ENCODE data around the gene ETNK1. TPM values are rescaled to one million over a fixed set of nuclear protein-coding genes. Genes with fewer than 3 reads are reported as not detected.

ETNK1 gene
- total RNA-seq, 1 donor from 2014 or later: 23.3 TPM

DNA sequence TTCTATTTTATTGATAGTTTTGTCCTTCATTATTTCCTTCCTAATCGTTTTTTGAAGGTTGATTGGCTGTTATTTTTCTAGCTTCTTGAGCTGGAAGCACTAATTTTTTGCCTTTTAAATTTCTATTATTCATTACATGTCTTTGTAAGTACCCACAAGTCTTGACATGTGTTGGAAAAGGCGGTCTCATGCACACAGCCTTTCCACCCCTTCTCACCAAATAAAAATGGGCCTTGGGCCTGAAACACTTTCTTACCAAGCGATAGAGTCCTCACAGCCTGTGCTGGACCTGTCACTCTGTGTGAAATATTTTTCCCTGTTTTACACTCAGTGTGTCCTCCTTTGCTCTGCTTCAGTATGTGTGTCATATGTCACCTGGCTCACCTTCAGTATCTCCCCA lies 9.9 kb downstream of the ETNK1 start:
- TF ChIP-seq, protein P1, sequence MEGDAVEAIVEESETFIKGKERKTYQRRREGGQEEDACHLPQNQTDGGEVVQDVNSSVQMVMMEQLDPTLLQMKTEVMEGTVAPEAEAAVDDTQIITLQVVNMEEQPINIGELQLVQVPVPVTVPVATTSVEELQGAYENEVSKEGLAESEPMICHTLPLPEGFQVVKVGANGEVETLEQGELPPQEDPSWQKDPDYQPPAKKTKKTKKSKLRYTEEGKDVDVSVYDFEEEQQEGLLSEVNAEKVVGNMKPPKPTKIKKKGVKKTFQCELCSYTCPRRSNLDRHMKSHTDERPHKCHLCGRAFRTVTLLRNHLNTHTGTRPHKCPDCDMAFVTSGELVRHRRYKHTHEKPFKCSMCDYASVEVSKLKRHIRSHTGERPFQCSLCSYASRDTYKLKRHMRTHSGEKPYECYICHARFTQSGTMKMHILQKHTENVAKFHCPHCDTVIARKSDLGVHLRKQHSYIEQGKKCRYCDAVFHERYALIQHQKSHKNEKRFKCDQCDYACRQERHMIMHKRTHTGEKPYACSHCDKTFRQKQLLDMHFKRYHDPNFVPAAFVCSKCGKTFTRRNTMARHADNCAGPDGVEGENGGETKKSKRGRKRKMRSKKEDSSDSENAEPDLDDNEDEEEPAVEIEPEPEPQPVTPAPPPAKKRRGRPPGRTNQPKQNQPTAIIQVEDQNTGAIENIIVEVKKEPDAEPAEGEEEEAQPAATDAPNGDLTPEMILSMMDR (IDR thresholded peaks at IDR 0.05): no peak
- TF ChIP-seq POLR2AphosphoS5 (IDR thresholded peaks at IDR 0.05; ENCODE audit: insufficient read depth in 1 of 2, low read depth in 1 of 2): no peak
- TF ChIP-seq POLR2A (IDR thresholded peaks at IDR 0.05): no peak
- H3K27ac ChIP-seq: no peak overlapping the region
- DNase-seq (ENCODE audit: extremely low spot score in 2 of 2): no peak
- intact Hi-C loops (cut with DNase I): no loop called here
- H3K27me3 ChIP-seq: no peaks in the 10 kb centered on the region
- no peak overlapping the region for H3K4me3 ChIP-seq
- H3K36me3 ChIP-seq: no peaks in the 10 kb centered on the region
- peaks cover 49% of the 10 kb centered on the region for H3K4me1 ChIP-seq
- H3K9me3 ChIP-seq: no peaks in the 10 kb centered on the region

DNA sequence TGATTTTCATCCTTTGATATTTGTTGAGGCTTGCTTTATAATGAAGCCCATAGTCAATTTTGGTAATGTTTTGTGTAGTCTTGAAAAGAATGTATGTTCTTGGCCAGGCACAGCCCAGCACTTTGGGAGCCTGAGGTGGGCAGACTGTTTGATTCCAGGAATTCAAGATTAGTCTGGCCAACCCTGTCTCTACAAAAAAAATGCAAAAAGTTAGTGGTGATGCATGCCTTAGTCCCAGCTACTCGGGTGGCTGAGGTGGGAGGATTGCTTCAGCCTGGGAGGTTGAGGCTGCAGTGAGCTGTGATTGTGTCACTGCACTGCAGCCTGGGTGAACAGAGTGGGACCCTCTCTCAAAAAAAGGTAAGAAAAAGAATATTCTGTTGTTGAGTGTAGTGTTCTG lies 10.8 kb downstream of the ETNK1 start:
- TF ChIP-seq POLR2A (IDR thresholded peaks at IDR 0.05): no peak
- no peak for TF ChIP-seq POLR2AphosphoS5 (IDR thresholded peaks at IDR 0.05; ENCODE audit: insufficient read depth in 1 of 2, low read depth in 1 of 2)
- TF ChIP-seq, protein P1 (IDR thresholded peaks at IDR 0.05): no peak
- Histone ChIP-seq H3K27me3 (no peaks in the 10 kb centered on the region), H3K9me3 (no peaks in the 10 kb centered on the region), H3K4me1 (peaks cover 43% of the 10 kb centered on the region), H3K36me3 (no peaks in the 10 kb centered on the region), H3K4me3 (no peak overlapping the region), H3K27ac (no peak overlapping the region)
- intact Hi-C loops (cut with DNase I): no loop called here
- no peak for DNase-seq (ENCODE audit: extremely low spot score in 2 of 2)

DNA sequence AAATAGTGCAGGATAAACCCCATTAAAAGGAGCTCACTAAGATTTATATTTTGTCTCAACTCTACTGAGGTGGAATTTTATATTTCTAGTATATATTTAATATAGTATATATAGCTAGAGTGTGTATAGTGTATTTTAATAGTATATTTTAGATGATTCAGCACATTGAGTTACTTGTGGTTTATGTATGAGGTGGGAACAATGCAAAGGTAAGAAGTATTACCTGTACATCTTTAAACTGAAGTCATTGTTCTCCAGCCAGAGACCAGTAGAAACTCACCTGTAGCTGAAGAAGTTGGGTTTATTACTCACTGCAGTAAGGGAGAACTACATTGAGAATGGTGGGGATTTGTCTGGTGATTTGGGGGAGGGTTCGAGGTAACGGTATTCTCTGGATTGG lies 15.9 kb downstream of the ETNK1 start:
- Histone ChIP-seq H3K27me3 (no peaks in the 10 kb centered on the region), H3K4me1 (peaks cover 18% of the 10 kb centered on the region), H3K36me3 (peaks cover 0 to 1% of the 10 kb centered on the region in 2 donors), H3K9me3 (no peaks in the 10 kb centered on the region), H3K4me3 (no peak overlapping the region), H3K27ac (no peak overlapping the region)
- DNase-seq (ENCODE audit: extremely low spot score in 2 of 2): no peak
- intact Hi-C loops (cut with DNase I): no loop called here
- TF ChIP-seq POLR2AphosphoS5 (IDR thresholded peaks at IDR 0.05; ENCODE audit: insufficient read depth in 1 of 2, low read depth in 1 of 2) (no peak), POLR2A (IDR thresholded peaks at IDR 0.05) (no peak)

DNA sequence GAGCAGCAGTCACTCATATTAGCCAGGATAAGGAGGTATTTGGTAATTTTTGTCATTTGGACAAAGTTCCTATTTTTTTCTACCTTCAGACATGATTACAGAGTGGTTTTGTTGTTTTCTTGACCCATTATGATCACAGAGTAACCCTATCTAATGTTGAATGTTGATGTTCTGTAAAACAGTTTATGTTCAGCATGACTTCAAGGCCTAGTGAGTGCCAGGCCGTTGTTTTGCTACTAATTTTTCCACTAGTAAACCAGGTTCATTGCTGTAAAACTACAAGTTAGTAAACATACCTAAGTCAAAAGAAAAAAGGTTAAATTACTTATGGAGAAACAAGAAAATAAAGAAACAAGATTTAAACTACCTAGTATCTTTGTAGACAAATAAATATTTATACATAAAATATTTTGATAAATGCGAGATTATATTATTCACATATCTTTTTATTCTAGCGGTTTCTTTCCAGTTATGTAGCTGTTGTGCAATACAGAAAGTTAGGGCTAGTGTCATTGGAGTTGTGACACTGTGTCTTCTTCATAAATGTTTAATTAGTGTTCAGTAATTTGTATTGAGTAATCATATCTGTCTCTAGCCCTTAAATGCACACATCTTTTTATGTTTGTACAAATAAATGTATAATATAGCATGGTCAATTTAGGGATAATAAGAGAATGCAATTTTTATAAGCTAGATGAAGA lies 16.5 kb downstream of the ETNK1 start:
- Histone ChIP-seq H3K9me3 (no peaks in the 10 kb centered on the region), H3K27me3 (no peaks in the 10 kb centered on the region), H3K4me3 (no peak overlapping the region), H3K36me3 (peaks cover 0 to 4% of the 10 kb centered on the region in 2 donors), H3K27ac (no peak overlapping the region), H3K4me1 (peaks cover 11% of the 10 kb centered on the region)
- TF ChIP-seq, protein P1 (IDR thresholded peaks at IDR 0.05): no peak
- TF ChIP-seq POLR2A (IDR thresholded peaks at IDR 0.05) (no peak), POLR2AphosphoS5 (IDR thresholded peaks at IDR 0.05; ENCODE audit: insufficient read depth in 1 of 2, low read depth in 1 of 2) (no peak)
- intact Hi-C loops (cut with DNase I): no loop called here
- DNase-seq (ENCODE audit: extremely low spot score in 2 of 2): no peak

DNA sequence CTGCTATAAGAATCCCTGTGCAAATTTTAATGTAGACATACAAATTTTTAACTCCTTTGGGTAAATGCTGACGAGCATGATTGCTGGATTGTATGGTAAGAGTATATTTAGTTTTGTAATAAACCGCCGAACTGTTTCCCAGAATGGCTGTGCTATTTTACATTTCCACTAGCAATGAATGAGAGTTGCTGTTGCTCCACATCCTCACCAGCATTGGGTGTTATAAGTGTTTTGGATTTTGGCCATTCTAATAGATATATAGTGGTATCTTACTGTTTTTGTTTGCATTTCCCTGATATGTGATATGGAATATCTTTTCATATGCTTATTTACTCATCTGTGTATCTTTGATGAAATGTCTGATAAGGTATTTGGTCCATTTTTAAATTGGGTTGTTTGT lies 23.7 kb downstream of the ETNK1 start:
- Histone ChIP-seq H3K27me3 (no peaks in the 10 kb centered on the region), H3K4me3 (no peak overlapping the region), H3K27ac (no peak overlapping the region), H3K9me3 (no peaks in the 10 kb centered on the region), H3K36me3 (peaks cover 0 to 4% of the 10 kb centered on the region in 2 donors), H3K4me1 (peaks cover 2% of the 10 kb centered on the region)
- intact Hi-C loops (cut with DNase I): no loop called here
- TF ChIP-seq POLR2A (IDR thresholded peaks at IDR 0.05) (no peak), POLR2AphosphoS5 (IDR thresholded peaks at IDR 0.05; ENCODE audit: insufficient read depth in 1 of 2, low read depth in 1 of 2) (no peak)
- TF ChIP-seq, protein P1 (IDR thresholded peaks at IDR 0.05): no peak
- DNase-seq (ENCODE audit: extremely low spot score in 2 of 2): no peak
